ENCODE results near the gene ALDOB. TPM values are rescaled to one million over a fixed set of nuclear protein-coding genes. Genes with fewer than 3 reads are reported as not detected.

Gene ALDOB
- polyA plus RNA-seq, 4 donors, result 757 to 16,248 (median 6,488) TPM

GRCh38 chr9:101399643-101399970 is 36.0 kb downstream of the ALDOB start:
- WGBS, 3 donors, result 2 to 7% (median 5%) methylated on average over 2 of the region's 2 CpGs
- Histone ChIP-seq H3K36me3 (ENCODE audit: control insufficient read depth in 3 of 3, insufficient read depth in 2 of 3, low read depth in 1 of 3, low read length in 3 of 3) (peaks cover 6 to 15% (median 9%) of the 10 kb centered on the region in 3 donors), H3K4me1 (ENCODE audit: control insufficient read depth in 3 of 3, insufficient read depth in 2 of 3, low read depth in 1 of 3, low read length in 2 of 3) (peaks cover 5 to 10% (median 9%) of the 10 kb centered on the region in 3 donors), H3K9me3 (ENCODE audit: control insufficient read depth in 2 of 2, insufficient read depth in 1 of 2, low read depth in 1 of 2, low read length in 1 of 2) (peaks cover 0 to 23% of the 10 kb centered on the region in 2 donors), H3K4me3 (ENCODE audit: low read depth in 1 of 3, low read length in 3 of 3) (peak overlapping the region; percentile 72 to 99 (median 90)), H3K27me3 (ENCODE audit: control insufficient read depth in 3 of 3, insufficient read depth in 3 of 3, low read length in 3 of 3) (no peaks in the 10 kb centered on the region), H3K27ac (ENCODE audit: low read depth in 1 of 3, low read length in 2 of 3) (peak overlapping the region in 2 of 3 donors; percentile 81 to 87)
- DNase-seq, result no peak
- FAIRE-seq, result no peak

GRCh38 chr9:101398930-101399642 is 36.5 kb downstream of the ALDOB start:
- H3K4me1 ChIP-seq (ENCODE audit: control insufficient read depth in 3 of 3, insufficient read depth in 2 of 3, low read depth in 1 of 3, low read length in 2 of 3), result peaks cover 5 to 10% (median 9%) of the 10 kb centered on the region in 3 donors
- H3K36me3 ChIP-seq (ENCODE audit: control insufficient read depth in 3 of 3, insufficient read depth in 2 of 3, low read depth in 1 of 3, low read length in 3 of 3), result peaks cover 6 to 15% (median 9%) of the 10 kb centered on the region in 3 donors
- peaks cover 0 to 28% of the 10 kb centered on the region in 2 donors for H3K9me3 ChIP-seq (ENCODE audit: control insufficient read depth in 2 of 2, insufficient read depth in 1 of 2, low read depth in 1 of 2, low read length in 1 of 2)
- peak in 1 of 2 donors; percentile 56 for DNase-seq
- H3K4me3 ChIP-seq (ENCODE audit: low read depth in 1 of 3, low read length in 3 of 3), result peak overlapping the region; percentile 72 to 99 (median 90)
- 1 to 2% (median 1%) methylated on average over 26 to 28 of the region's 28 CpGs for WGBS, 3 donors
- H3K27me3 ChIP-seq (ENCODE audit: control insufficient read depth in 3 of 3, insufficient read depth in 3 of 3, low read length in 3 of 3), result no peaks in the 10 kb centered on the region
- FAIRE-seq, result no peak
- peak overlapping the region; percentile 47 to 87 (median 81) for H3K27ac ChIP-seq (ENCODE audit: low read depth in 1 of 3, low read length in 2 of 3)

DNA sequence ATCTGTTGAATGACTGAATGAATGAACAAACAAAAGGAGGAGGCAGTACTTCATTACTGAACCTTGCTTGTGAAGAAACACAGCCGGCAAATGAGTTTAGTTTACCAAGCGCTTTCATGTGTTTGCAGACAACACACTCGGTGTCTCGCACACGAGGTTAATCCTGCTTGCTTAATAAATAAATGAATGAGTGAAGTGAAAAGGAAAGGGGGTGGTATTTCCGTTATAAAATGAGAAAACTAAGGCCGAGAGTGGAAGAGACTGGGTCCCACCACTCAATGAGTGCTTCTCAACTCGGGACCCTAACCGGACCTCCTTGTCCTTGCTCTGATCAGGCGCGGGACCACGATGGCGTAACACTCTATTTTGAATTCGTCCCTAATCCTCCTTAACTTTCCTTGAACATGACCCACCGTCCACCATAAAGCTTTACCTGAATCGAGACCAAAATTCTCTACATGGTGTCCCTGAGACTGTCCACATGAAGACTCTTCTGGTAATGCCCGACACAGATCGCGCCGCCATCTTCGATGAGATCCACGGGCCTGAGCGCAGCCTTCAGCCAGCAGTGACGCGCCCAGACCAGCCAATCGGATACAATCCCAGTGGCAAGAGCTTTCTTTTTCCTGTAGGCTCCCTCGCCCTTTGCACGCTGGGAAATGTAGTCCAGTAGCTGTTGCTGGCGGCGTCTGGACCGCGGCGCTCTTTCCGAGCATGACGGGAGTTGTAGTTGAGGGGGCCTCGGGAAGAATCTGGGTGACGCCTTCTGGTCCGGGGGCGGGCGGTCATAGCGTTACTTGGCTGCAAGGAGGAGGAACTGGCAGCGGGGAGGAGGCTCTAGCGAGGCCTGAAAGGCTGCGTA is 37.3 kb downstream of the ALDOB start, which contains the start of the genes MRPL50 and ZNF189:
Gene MRPL50 (minus strand): TSS at position 551 of the 862 bp plus-strand sequence. CDS start 26 bp downstream, at position 525.
Gene ZNF189 (plus strand): TSS at position 784 of the 862 bp plus-strand sequence. CDS start 306 bp downstream, outside the sequence.
- Histone ChIP-seq H3K27ac (ENCODE audit: low read depth in 1 of 3, low read length in 2 of 3) (peak within 1 kb of the TSS; percentile 54 to 87 (median 81)), H3K4me3 (ENCODE audit: low read depth in 1 of 3, low read length in 3 of 3) (peak within 1 kb of the TSS; percentile 72 to 99 (median 90)), H3K4me1 (ENCODE audit: control insufficient read depth in 3 of 3, insufficient read depth in 2 of 3, low read depth in 1 of 3, low read length in 2 of 3) (peaks cover 5 to 10% (median 9%) of the 10 kb centered on the region in 3 donors), H3K9me3 (ENCODE audit: control insufficient read depth in 2 of 2, insufficient read depth in 1 of 2, low read depth in 1 of 2, low read length in 1 of 2) (peaks cover 0 to 25% of the 10 kb centered on the region in 2 donors), H3K27me3 (ENCODE audit: control insufficient read depth in 3 of 3, insufficient read depth in 3 of 3, low read length in 3 of 3) (no peaks in the 10 kb centered on the region), H3K36me3 (ENCODE audit: control insufficient read depth in 3 of 3, insufficient read depth in 2 of 3, low read depth in 1 of 3, low read length in 3 of 3) (peaks cover 0 to 11% (median 9%) of the 10 kb centered on the region in 3 donors)
- 0 to 1% (median 0%) methylated on average over 44 of the region's 44 CpGs for WGBS, 3 donors
- DNase-seq, result peak; percentile 100
- FAIRE-seq, result peak; percentile 39

DNA sequence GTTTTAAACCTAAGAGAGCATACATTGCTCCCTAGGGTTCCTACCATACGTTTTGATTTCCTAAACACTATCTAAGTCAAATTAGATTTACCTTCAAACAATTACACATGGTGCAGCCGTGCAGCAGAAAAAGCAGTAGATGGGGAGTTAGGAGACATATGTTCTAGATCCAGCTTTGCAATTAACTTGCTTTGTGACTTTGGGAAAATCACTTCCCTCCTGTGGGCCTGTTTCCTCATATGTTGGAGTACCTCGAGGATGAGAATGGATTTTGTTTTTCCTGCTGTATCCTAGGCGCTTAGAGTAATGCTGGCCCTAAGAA is 37.9 kb downstream of the ALDOB start:
- Histone ChIP-seq H3K27me3 (ENCODE audit: control insufficient read depth in 3 of 3, insufficient read depth in 3 of 3, low read length in 3 of 3) (no peaks in the 10 kb centered on the region), H3K4me1 (ENCODE audit: control insufficient read depth in 3 of 3, insufficient read depth in 2 of 3, low read depth in 1 of 3, low read length in 2 of 3) (peaks cover 5 to 10% (median 9%) of the 10 kb centered on the region in 3 donors), H3K36me3 (ENCODE audit: control insufficient read depth in 3 of 3, insufficient read depth in 2 of 3, low read depth in 1 of 3, low read length in 3 of 3) (peaks cover 0 to 9% (median 9%) of the 10 kb centered on the region in 3 donors), H3K9me3 (ENCODE audit: control insufficient read depth in 2 of 2, insufficient read depth in 1 of 2, low read depth in 1 of 2, low read length in 1 of 2) (peaks cover 0 to 22% of the 10 kb centered on the region in 2 donors), H3K27ac (ENCODE audit: low read depth in 1 of 3, low read length in 2 of 3) (peak overlapping the region in 2 of 3 donors; percentile 80 to 86), H3K4me3 (ENCODE audit: low read depth in 1 of 3, low read length in 3 of 3) (peak overlapping the region; percentile 53 to 99 (median 71))
- FAIRE-seq, result no peak
- 4% methylated on average over 4 of the region's 4 CpGs for WGBS, 3 donors
- peak in 1 of 2 donors; percentile 28 for DNase-seq

GRCh38 chr9:101394687-101395086 is 40.9 kb downstream of the ALDOB start:
- FAIRE-seq (no peak), DNase-seq (no peak)
- Histone ChIP-seq H3K4me1 (ENCODE audit: control insufficient read depth in 3 of 3, insufficient read depth in 2 of 3, low read depth in 1 of 3, low read length in 2 of 3) (peaks cover 0 to under 1% (median 0%) of the 10 kb centered on the region in 3 donors), H3K27ac (ENCODE audit: low read depth in 1 of 3, low read length in 2 of 3) (no peak overlapping the region), H3K27me3 (ENCODE audit: control insufficient read depth in 3 of 3, insufficient read depth in 3 of 3, low read length in 3 of 3) (no peaks in the 10 kb centered on the region), H3K4me3 (ENCODE audit: low read depth in 1 of 3, low read length in 3 of 3) (no peak overlapping the region), H3K36me3 (ENCODE audit: control insufficient read depth in 3 of 3, insufficient read depth in 2 of 3, low read depth in 1 of 3, low read length in 3 of 3) (peaks cover 0 to 6% (median 0%) of the 10 kb centered on the region in 3 donors), H3K9me3 (ENCODE audit: control insufficient read depth in 2 of 2, insufficient read depth in 1 of 2, low read depth in 1 of 2, low read length in 1 of 2) (peaks cover 0 to 10% of the 10 kb centered on the region in 2 donors)
- WGBS, 3 donors, result 90 to 97% (median 90%) methylated on average over 1 of the region's 1 CpG

GRCh38 chr9:101393135-101393534 is 42.4 kb downstream of the ALDOB start:
- no peak for FAIRE-seq
- H3K36me3 ChIP-seq (ENCODE audit: control insufficient read depth in 3 of 3, insufficient read depth in 2 of 3, low read depth in 1 of 3, low read length in 3 of 3), result peaks cover 0 to 6% (median 0%) of the 10 kb centered on the region in 3 donors
- 98 to 100% (median 99%) methylated on average over 3 of the region's 3 CpGs for WGBS, 3 donors
- H3K27me3 ChIP-seq (ENCODE audit: control insufficient read depth in 3 of 3, insufficient read depth in 3 of 3, low read length in 3 of 3), result no peaks in the 10 kb centered on the region
- no peaks in the 10 kb centered on the region for H3K4me1 ChIP-seq (ENCODE audit: control insufficient read depth in 3 of 3, insufficient read depth in 2 of 3, low read depth in 1 of 3, low read length in 2 of 3)
- no peak overlapping the region for H3K27ac ChIP-seq (ENCODE audit: low read depth in 1 of 3, low read length in 2 of 3)
- no peak overlapping the region for H3K4me3 ChIP-seq (ENCODE audit: low read depth in 1 of 3, low read length in 3 of 3)
- peaks cover 0 to 10% of the 10 kb centered on the region in 2 donors for H3K9me3 ChIP-seq (ENCODE audit: control insufficient read depth in 2 of 2, insufficient read depth in 1 of 2, low read depth in 1 of 2, low read length in 1 of 2)
- DNase-seq, result no peak

- FAIRE-seq (no peak), DNase-seq (peak in 1 of 2 donors; percentile 29)
- H3K4me3 ChIP-seq (ENCODE audit: low read depth in 1 of 3, low read length in 3 of 3), result no peak overlapping the region
- no peaks in the 10 kb centered on the region for H3K4me1 ChIP-seq (ENCODE audit: control insufficient read depth in 3 of 3, insufficient read depth in 2 of 3, low read depth in 1 of 3, low read length in 2 of 3)
- WGBS, 3 donors, result 59 to 73% (median 61%) methylated on average over 2 of the region's 2 CpGs
- H3K27me3 ChIP-seq (ENCODE audit: control insufficient read depth in 3 of 3, insufficient read depth in 3 of 3, low read length in 3 of 3), result no peaks in the 10 kb centered on the region
- H3K27ac ChIP-seq (ENCODE audit: low read depth in 1 of 3, low read length in 2 of 3), result no peak overlapping the region
- H3K9me3 ChIP-seq (ENCODE audit: control insufficient read depth in 2 of 2, insufficient read depth in 1 of 2, low read depth in 1 of 2, low read length in 1 of 2), result peaks cover 0 to 13% of the 10 kb centered on the region in 2 donors
- H3K36me3 ChIP-seq (ENCODE audit: control insufficient read depth in 3 of 3, insufficient read depth in 2 of 3, low read depth in 1 of 3, low read length in 3 of 3), result peaks cover 0 to 6% (median 0%) of the 10 kb centered on the region in 3 donors
Measured at GRCh38 chr9:101388507-101388993, 47.0 kb downstream of the ALDOB start.
